Esophagus squamous epithelium (tissue), 5 donors: ENCODE data around the gene MAD1L1. TPM values are rescaled to one million over a fixed set of nuclear protein-coding genes. Genes with fewer than 3 reads are reported as not detected.
A peak's percentile ranks its signal among the peaks of the same experiment; 100 is the strongest.

Experiments
- DNase-seq: peaks from one replicate; lab custom pipeline; 2025; lab: John Stamatoyannopoulos, UW
- H3K27ac ChIP-seq, 4 donors: fragments of 200-600 bp; sonication (generic); one replicate each; pipeline ENCODE4 v1.5.1; 2016 to 2019; ENCODE audit warnings: mild to moderate bottlenecking in 1 of 4
- H3K27me3 ChIP-seq, 4 donors: fragments of 200-600 bp; sonication (generic); 1 replicate in 3 of 4; 2 replicates in 1 of 4; pipeline versions ENCODE4 v1.5.1 to v1.6.0; 2017 to 2021; ENCODE audit warnings: antibody characterized with exemption in 1 of 4
- H3K36me3 ChIP-seq, 3 donors: fragments of 200-600 bp; sonication (generic); one replicate each; pipeline ENCODE4 v1.5.1; 2016 to 2019
- H3K4me1 ChIP-seq, 3 donors: fragments of 200-600 bp; sonication (generic); one replicate each; pipeline ENCODE4 v1.5.1; 2017 to 2019
- H3K4me3 ChIP-seq, 4 donors: fragments of 200-600 bp; sonication (generic); 1 replicate in 3 of 4; 2 replicates in 1 of 4; pipeline ENCODE4 v1.5.1; 2016 to 2019; ENCODE audit warnings: mild to moderate bottlenecking in 2 of 4, moderate library complexity in 1 of 4
- H3K9me3 ChIP-seq, 3 donors: fragments of 200-600 bp; sonication (generic); one replicate each; pipeline ENCODE4 v1.5.1; 2016 to 2019
- POLR2A ChIP-seq, 4 donors: fragments of 450-650 bp; IDR thresholded peaks; one replicate each; pipeline ENCODE4 v1.6.1; 2017; ENCODE audit warnings: antibody characterized with exemption in 4 of 4, mild to moderate bottlenecking in 4 of 4, moderate library complexity in 3 of 4
- WGBS, 2 donors: methylation state at CpG; one replicate each; pipeline ENCODE4 v1.1.5; 2018; 5-methylcytosine and 5-hydroxymethylcytosine counted together
- intact Hi-C: fragments of 100-400 bp; cut with DNase I; formaldehyde crosslinking; loops from one replicate; pipeline ENCODE4 v1.15.0; 2022
- total RNA-seq, 4 donors: library from RNA; depleted of rRNA; stranded (reverse); fragments of >200 nt; gene quantifications; one replicate each; pipeline ENCODE4 v1.1.0, GENCODE V29; 2016
- TF ChIP-seq, protein P1 (sequence below), 6 experiments: fragments of 450-650 bp in 4 of 6; fragments of 200-600 bp in 2 of 6; sonication (generic) in 2 of 6; IDR thresholded peaks; one replicate each; pipeline ENCODE4 v1.5.1; 2016 to 2019; ENCODE audit warnings: antibody characterized with exemption in 6 of 6, mild to moderate bottlenecking in 4 of 6, moderate library complexity in 4 of 6
- donor health status: DM: yes; HTN: yes; CAD: no.

The MAD1L1 gene
- total RNA-seq, 4 donors from 2014 or later = 16.6 to 40.4 (median 30.2) TPM

DNA sequence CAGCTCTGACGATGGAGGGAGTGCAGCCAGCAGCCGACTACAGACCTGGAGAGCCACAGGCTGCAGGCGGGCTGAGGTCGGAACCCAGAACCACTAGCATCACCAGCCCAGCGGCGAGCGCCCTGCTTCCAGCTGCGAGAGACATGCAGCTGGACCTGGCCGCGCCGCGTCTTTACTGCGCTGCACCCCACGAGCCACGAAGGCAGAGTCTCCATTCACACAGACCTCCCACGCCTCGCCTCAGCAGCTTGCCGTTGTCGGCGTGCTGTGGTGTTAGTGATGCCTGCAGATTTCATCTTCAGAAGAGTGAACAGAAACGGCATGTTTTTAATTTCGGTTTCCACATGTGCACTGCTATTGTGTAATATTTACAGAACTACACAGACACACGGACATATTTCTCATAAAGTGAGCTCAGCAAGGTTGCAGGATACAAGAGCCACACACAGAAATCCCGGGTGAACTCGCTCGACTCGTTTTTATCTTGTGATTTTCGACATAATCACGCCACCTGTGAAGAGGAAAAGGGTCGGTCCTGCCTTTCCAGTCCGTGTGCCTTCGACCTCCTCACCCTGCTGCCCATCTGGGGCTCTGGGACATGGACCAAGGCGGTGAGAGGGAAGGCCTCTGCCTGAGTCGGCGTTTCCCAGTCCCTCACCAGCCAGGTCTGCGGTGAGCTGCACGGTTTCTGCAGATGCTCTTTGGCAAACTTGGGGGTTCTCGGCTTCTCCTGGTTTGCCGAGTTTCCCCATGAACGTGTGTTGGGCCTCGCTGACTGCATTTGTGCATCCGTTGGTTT lies 310.5 kb downstream of the MAD1L1 start:
- H3K27me3 ChIP-seq = no peaks in the 10 kb centered on the region

DNA sequence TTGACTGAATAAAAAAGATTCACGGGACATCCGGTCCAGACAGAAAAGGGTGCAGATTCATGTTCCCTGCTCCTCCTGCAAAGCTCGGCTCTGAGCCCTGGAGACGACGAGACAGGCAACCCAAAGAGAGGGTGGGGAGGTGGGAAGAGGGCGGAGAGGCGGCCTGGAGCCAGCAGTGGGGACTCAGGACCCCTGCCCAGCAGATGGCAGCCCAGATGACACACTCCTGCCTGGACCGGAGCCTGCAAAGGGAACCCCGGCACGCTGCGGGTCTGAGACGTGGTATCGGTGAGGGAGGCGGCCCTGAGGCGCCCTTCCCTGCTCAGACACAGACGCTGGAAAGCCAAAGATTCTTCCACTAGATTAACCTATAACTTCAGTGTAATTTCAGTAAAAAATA lies 311.9 kb downstream of the MAD1L1 start:
- Histone ChIP-seq H3K4me1 (peaks cover 0 to 26% (median 13%) of the 10 kb centered on the region in 3 donors), H3K27ac (no peak overlapping the region), H3K9me3 (no peaks in the 10 kb centered on the region), H3K4me3 (no peak overlapping the region), H3K27me3 (no peaks in the 10 kb centered on the region), H3K36me3 (no peaks in the 10 kb centered on the region)
- WGBS, 2 donors = 96 to 100% methylated on average over 1 to 14 of the region's 16 CpGs
- TF ChIP-seq, protein P1, sequence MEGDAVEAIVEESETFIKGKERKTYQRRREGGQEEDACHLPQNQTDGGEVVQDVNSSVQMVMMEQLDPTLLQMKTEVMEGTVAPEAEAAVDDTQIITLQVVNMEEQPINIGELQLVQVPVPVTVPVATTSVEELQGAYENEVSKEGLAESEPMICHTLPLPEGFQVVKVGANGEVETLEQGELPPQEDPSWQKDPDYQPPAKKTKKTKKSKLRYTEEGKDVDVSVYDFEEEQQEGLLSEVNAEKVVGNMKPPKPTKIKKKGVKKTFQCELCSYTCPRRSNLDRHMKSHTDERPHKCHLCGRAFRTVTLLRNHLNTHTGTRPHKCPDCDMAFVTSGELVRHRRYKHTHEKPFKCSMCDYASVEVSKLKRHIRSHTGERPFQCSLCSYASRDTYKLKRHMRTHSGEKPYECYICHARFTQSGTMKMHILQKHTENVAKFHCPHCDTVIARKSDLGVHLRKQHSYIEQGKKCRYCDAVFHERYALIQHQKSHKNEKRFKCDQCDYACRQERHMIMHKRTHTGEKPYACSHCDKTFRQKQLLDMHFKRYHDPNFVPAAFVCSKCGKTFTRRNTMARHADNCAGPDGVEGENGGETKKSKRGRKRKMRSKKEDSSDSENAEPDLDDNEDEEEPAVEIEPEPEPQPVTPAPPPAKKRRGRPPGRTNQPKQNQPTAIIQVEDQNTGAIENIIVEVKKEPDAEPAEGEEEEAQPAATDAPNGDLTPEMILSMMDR (IDR thresholded peaks at IDR 0.05) = no peak
- TF ChIP-seq POLR2A (IDR thresholded peaks at IDR 0.05) = no peak
- intact Hi-C loops = no loop called here
- DNase-seq = no peak

More for the DNA sequence above, 310.5 kb downstream of the MAD1L1 start:
- no peak for DNase-seq
- H3K4me3 ChIP-seq = no peak overlapping the region
- no peaks in the 10 kb centered on the region for H3K9me3 ChIP-seq
- no peak overlapping the region for H3K27ac ChIP-seq
- H3K36me3 ChIP-seq = no peaks in the 10 kb centered on the region
- intact Hi-C loops = no loop called here
- H3K4me1 ChIP-seq = peaks cover 0 to 23% (median 11%) of the 10 kb centered on the region in 3 donors
- WGBS, 2 donors = 78 to 86% methylated on average over 28 to 40 of the region's 42 CpGs
- TF ChIP-seq, protein P1 (IDR thresholded peaks at IDR 0.05) = no peak
- TF ChIP-seq POLR2A (IDR thresholded peaks at IDR 0.05) = no peak

DNA sequence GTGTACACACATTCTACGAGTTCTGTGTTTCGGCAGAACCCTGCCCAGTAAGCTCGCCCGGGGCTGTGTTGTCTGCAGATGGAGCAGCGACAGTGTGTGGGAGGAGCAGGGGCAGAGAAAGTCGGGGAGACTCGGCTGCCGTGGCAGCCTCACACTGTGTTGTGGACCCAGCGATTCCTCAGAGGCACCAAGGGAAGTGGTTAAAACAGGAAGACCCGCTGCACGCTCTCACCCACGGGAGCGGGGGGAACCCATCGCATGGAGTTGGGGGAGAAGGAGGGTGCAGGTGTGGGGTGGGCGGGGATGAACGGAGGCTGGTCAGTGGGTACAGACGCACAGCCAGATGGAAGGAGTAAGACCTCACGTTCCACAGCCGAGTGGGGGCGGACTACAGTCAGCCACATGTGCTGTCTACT lies 312.5 kb downstream of the MAD1L1 start:
- Histone ChIP-seq H3K27ac (no peak overlapping the region), H3K4me1 (peaks cover 0 to 26% (median 13%) of the 10 kb centered on the region in 3 donors), H3K36me3 (no peaks in the 10 kb centered on the region), H3K27me3 (no peaks in the 10 kb centered on the region), H3K4me3 (peak overlapping the region in 1 of 4 donors; percentile 32), H3K9me3 (no peaks in the 10 kb centered on the region)
- TF ChIP-seq, protein P1 (IDR thresholded peaks at IDR 0.05) = no peak
- TF ChIP-seq POLR2A (IDR thresholded peaks at IDR 0.05) = no peak
- intact Hi-C loops = no loop called here
- WGBS, 2 donors = 57% methylated on average over 10 of the region's 20 CpGs; no CpG with 5 or more reads in 1 of the 2 donors
- no peak for DNase-seq

DNA sequence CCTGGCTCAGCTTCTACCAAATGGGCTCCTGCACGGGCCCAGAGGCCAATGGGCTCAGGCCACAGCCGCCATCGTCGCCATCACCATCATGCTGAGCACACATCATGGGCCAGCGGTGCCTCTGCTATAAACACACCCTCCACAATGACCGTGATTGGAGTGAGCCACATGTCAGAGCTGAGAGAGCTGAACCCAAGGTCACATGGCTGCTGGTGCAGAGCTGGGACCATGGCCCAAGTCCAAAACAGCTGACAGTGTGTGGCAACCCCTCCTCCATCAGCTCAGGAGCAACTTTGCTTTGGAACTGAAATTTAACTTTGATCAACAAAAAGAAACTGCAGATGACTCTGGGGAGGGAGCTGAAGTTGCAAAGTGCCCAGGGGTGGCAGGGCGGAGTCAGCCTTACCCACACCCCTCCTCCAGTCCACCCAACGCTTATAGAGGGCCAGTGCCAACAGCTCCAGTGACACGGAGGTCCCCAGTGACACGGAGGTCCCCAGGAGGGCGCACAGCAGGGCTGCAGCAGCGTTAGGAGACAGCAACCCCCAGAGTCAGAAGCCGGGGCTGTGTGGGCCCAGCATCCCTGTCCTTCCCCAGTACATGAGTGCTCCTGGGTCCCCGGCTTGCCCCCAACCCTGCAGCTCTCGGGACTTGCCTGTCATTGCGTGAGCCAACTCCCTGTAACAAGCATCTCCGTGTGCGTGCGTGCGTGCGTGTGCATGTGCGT lies 313.0 kb downstream of the MAD1L1 start:
- Histone ChIP-seq H3K9me3 (no peaks in the 10 kb centered on the region), H3K4me3 (peak overlapping the region in 1 of 4 donors; percentile 32), H3K27ac (no peak overlapping the region), H3K27me3 (no peaks in the 10 kb centered on the region), H3K4me1 (peaks cover 0 to 28% (median 13%) of the 10 kb centered on the region in 3 donors), H3K36me3 (no peaks in the 10 kb centered on the region)
- no peak for DNase-seq
- WGBS, 2 donors = 73 to 82% methylated on average over 14 to 15 of the region's 22 CpGs
- intact Hi-C loops = no loop called here
- TF ChIP-seq POLR2A (IDR thresholded peaks at IDR 0.05) = no peak
- TF ChIP-seq, protein P1 (IDR thresholded peaks at IDR 0.05) = no peak
